ENCODE results near the gene TMX3. TPM values are rescaled to one million over a fixed set of nuclear protein-coding genes. Genes with fewer than 3 reads are reported as not detected.

TMX3 gene
- total and polyA plus RNA-seq, 2 donors (not counting 3 experiments of a cell fraction or from before 2014, with no cell fraction given) = 20.0 to 65.5 TPM

- Histone ChIP-seq H3K27me3 (ENCODE audit: control insufficient read depth in 2 of 2, insufficient read depth in 2 of 2, low read length in 2 of 2) (no peaks in the 10 kb centered on the region), H3K79me2 (ENCODE audit: control insufficient read depth, insufficient read depth, low read length) (no peaks in the 10 kb centered on the region), H3K27ac (ENCODE audit: insufficient read depth, low read depth, low read length) (no peak overlapping the region), H3K36me3 (ENCODE audit: control insufficient read depth in 2 of 2, extremely low read depth in 1 of 2, insufficient read depth in 2 of 2, low read length in 2 of 2) (no peaks in the 10 kb centered on the region), H3K4me3 (replicated peaks in 1 of 3; ENCODE audit: insufficient read depth in 1 of 3, low read depth in 1 of 3, low read length in 3 of 3) (no peak overlapping the region), H3K4me1 (ENCODE audit: control insufficient read depth, extremely low read depth, insufficient read depth, low read length) (no peaks in the 10 kb centered on the region), H2AFZ (ENCODE audit: low read depth, low read length) (no peak overlapping the region), H3K9me1 (replicated peaks; ENCODE audit: control insufficient read depth, extremely low read depth, insufficient read depth, low read length) (no peaks in the 10 kb centered on the region), H3K9me3 (replicated peaks; ENCODE audit: control insufficient read depth, insufficient read depth, low read length) (no peaks in the 10 kb centered on the region), H3K9ac (replicated peaks; ENCODE audit: extremely low read depth, insufficient read depth, low read length) (no peak overlapping the region), H3K4me2 (ENCODE audit: insufficient read depth, low read length) (no peak overlapping the region), H4K20me1 (replicated peaks; ENCODE audit: control insufficient read depth, extremely low read depth, insufficient read depth, low read length) (no peaks in the 10 kb centered on the region)
- no peak for DNase-seq (ENCODE audit: low read depth, low spot score)
- no TSS peak for BruUV-seq (replicated peaks)
- FAIRE-seq = no peak
- POLR2A ChIA-PET = no interaction called here
- CTCF ChIA-PET = no interaction called here
- dilution Hi-C loops (cut with MboI; ENCODE audit: extremely low pct_ligation_motif_present, low sequenced_read_pairs) = no loop called here
- intact Hi-C loops (cut with micrococcal nuclease) = no loop called here
- TF ChIP-seq POLR2A (IDR thresholded peaks at IDR 0.05; ENCODE audit: low read depth, low read length) (no peak), MYC (IDR thresholded peaks at IDR 0.05; ENCODE audit: low read depth, low read length) (no peak), GATA2 (IDR thresholded peaks at IDR 0.05; ENCODE audit: insufficient read depth, insufficient read length, low read depth, low read length) (no peak), EZH2 (IDR thresholded peaks at IDR 0.05; ENCODE audit: borderline replicate concordance, low read depth, low read length, severe bottlenecking) (no peak), CTCF (IDR thresholded peaks at IDR 0.05; ENCODE audit: extremely low read depth in 1 of 2, insufficient read depth in 1 of 2, low read depth in 1 of 2, low read length in 2 of 2) (no peak), MAX (IDR thresholded peaks at IDR 0.05; ENCODE audit: insufficient read depth, insufficient read length) (no peak)
These were observed 27.3 kb upstream of the TMX3 start for GRCh38 chr18:68742206-68742605.

GRCh38 chr18:68740966-68741365, 26.1 kb upstream of the TMX3 start:
- Histone ChIP-seq H3K36me3 (ENCODE audit: control insufficient read depth in 2 of 2, extremely low read depth in 1 of 2, insufficient read depth in 2 of 2, low read length in 2 of 2) (no peaks in the 10 kb centered on the region), H3K9me1 (replicated peaks; ENCODE audit: control insufficient read depth, extremely low read depth, insufficient read depth, low read length) (no peaks in the 10 kb centered on the region), H3K9me3 (replicated peaks; ENCODE audit: control insufficient read depth, insufficient read depth, low read length) (no peaks in the 10 kb centered on the region), H3K4me1 (ENCODE audit: control insufficient read depth, extremely low read depth, insufficient read depth, low read length) (no peaks in the 10 kb centered on the region), H4K20me1 (replicated peaks; ENCODE audit: control insufficient read depth, extremely low read depth, insufficient read depth, low read length) (no peaks in the 10 kb centered on the region), H3K4me3 (replicated peaks in 1 of 3; ENCODE audit: insufficient read depth in 1 of 3, low read depth in 1 of 3, low read length in 3 of 3) (no peak overlapping the region), H3K4me2 (ENCODE audit: insufficient read depth, low read length) (no peak overlapping the region), H3K27ac (ENCODE audit: insufficient read depth, low read depth, low read length) (no peak overlapping the region), H2AFZ (ENCODE audit: low read depth, low read length) (no peak overlapping the region), H3K79me2 (ENCODE audit: control insufficient read depth, insufficient read depth, low read length) (no peaks in the 10 kb centered on the region), H3K27me3 (ENCODE audit: control insufficient read depth in 2 of 2, insufficient read depth in 2 of 2, low read length in 2 of 2) (no peaks in the 10 kb centered on the region), H3K9ac (replicated peaks; ENCODE audit: extremely low read depth, insufficient read depth, low read length) (no peak overlapping the region)
- BruUV-seq (replicated peaks) = no TSS peak
- intact Hi-C loops (cut with micrococcal nuclease) (no loop called here), dilution Hi-C loops (cut with MboI; ENCODE audit: extremely low pct_ligation_motif_present, low sequenced_read_pairs) (no loop called here)
- FAIRE-seq = no peak
- ChIA-PET POLR2A (no interaction called here), CTCF (no interaction called here)
- no peak for DNase-seq (ENCODE audit: low read depth, low spot score)
- TF ChIP-seq EZH2 (IDR thresholded peaks at IDR 0.05; ENCODE audit: borderline replicate concordance, low read depth, low read length, severe bottlenecking) (no peak), JUN (IDR thresholded peaks at IDR 0.05; ENCODE audit: borderline replicate concordance, insufficient read depth, insufficient read length, low read depth) (no peak), MAX (IDR thresholded peaks at IDR 0.05; ENCODE audit: insufficient read depth, insufficient read length) (no peak), FOS (IDR thresholded peaks at IDR 0.05; ENCODE audit: borderline replicate concordance, insufficient read depth, low read length) (no peak), CTCF (IDR thresholded peaks at IDR 0.05; ENCODE audit: extremely low read depth in 1 of 2, insufficient read depth in 1 of 2, low read depth in 1 of 2, low read length in 2 of 2) (no peak), GATA2 (IDR thresholded peaks at IDR 0.05; ENCODE audit: insufficient read depth, insufficient read length, low read depth, low read length) (no peak)

All from endothelial cell of umbilical vein (primary cell).